ENCODE measurements around the gene ATF7IP2. TPM values are rescaled to one million over a fixed set of nuclear protein-coding genes. Genes with fewer than 3 reads are reported as not detected.
A peak's percentile ranks its signal among the peaks of the same experiment; 100 is the strongest.

ATF7IP2 gene
- total RNA-seq, 5 donors from 2014 or later (not counting 1 experiment from before 2014, with no cell fraction given): 49.1 to 97.1 (median 56.7) TPM

- DNase-seq: no peak
- H3K9me3 Mint-ChIP-seq: peaks cover 5 to 23% (median 18%) of the 10 kb centered on the region in 3 donors
- Histone ChIP-seq H3K27ac (ENCODE audit: low read length) (no peak overlapping the region), H3K9me3 (no peaks in the 10 kb centered on the region), H3K27me3 (replicated peaks in 1 of 2; ENCODE audit: control insufficient read depth in 2 of 2, extremely low read depth in 1 of 2, insufficient read depth in 2 of 2, low read length in 1 of 2) (no peaks in the 10 kb centered on the region), H3K4me3 (ENCODE audit: control insufficient read depth in 1 of 2, extremely low read depth in 1 of 2, low read length in 1 of 2) (no peak overlapping the region), H3K36me3 (ENCODE audit: control insufficient read depth in 2 of 2, extremely low read depth in 1 of 2, insufficient read depth in 1 of 2, low read length in 1 of 2) (no peaks in the 10 kb centered on the region), H3K4me1 (ENCODE audit: control insufficient read depth in 1 of 2, extremely low read depth in 1 of 2, insufficient read depth in 2 of 2, low read length in 2 of 2) (no peaks in the 10 kb centered on the region)
- WGBS (ENCODE audit: insufficient coverage): no CpG with 5 or more reads among the region's 2 CpGs
- CTCF ChIA-PET: no interaction called here
- no peaks in the 10 kb centered on the region for H3K27me3 Mint-ChIP-seq
- ATAC-seq (replicated peaks in 1 of 4): no peak
- H3K4me1 Mint-ChIP-seq: peaks cover 0 to 2% (median 0%) of the 10 kb centered on the region in 3 donors
- POLR2A ChIA-PET: no interaction called here
- no peaks in the 10 kb centered on the region for H3K36me3 Mint-ChIP-seq
- H3K4me3 Mint-ChIP-seq: no peak overlapping the region
- no peak overlapping the region for H3K27ac Mint-ChIP-seq
These were observed 14.3 kb upstream of the ATF7IP2 start for GRCh38 chr16:10371592-10371991.

- CTCF ChIA-PET: no interaction called here
- POLR2A ChIA-PET: no interaction called here
- Mint-ChIP-seq H3K36me3 (no peaks in the 10 kb centered on the region), H3K27me3 (no peaks in the 10 kb centered on the region), H3K4me1 (no peaks in the 10 kb centered on the region), H3K9me3 (peaks cover 5 to 21% (median 17%) of the 10 kb centered on the region in 3 donors), H3K4me3 (no peak overlapping the region), H3K27ac (no peak overlapping the region)
- ATAC-seq (replicated peaks in 1 of 4) (no peak), DNase-seq (no peak)
- WGBS (ENCODE audit: insufficient coverage): no CpG with 5 or more reads among the region's 1 CpG
- H3K4me1 ChIP-seq (ENCODE audit: control insufficient read depth in 1 of 2, extremely low read depth in 1 of 2, insufficient read depth in 2 of 2, low read length in 2 of 2): no peaks in the 10 kb centered on the region
- no peaks in the 10 kb centered on the region for H3K36me3 ChIP-seq (ENCODE audit: control insufficient read depth in 2 of 2, extremely low read depth in 1 of 2, insufficient read depth in 1 of 2, low read length in 1 of 2)
- H3K27ac ChIP-seq (ENCODE audit: low read length): no peak overlapping the region
- H3K9me3 ChIP-seq: no peaks in the 10 kb centered on the region
- H3K4me3 ChIP-seq (ENCODE audit: control insufficient read depth in 1 of 2, extremely low read depth in 1 of 2, low read length in 1 of 2): no peak overlapping the region
- no peaks in the 10 kb centered on the region for H3K27me3 ChIP-seq (replicated peaks in 1 of 2; ENCODE audit: control insufficient read depth in 2 of 2, extremely low read depth in 1 of 2, insufficient read depth in 2 of 2, low read length in 1 of 2)
These were observed 12.3 kb upstream of the ATF7IP2 start for GRCh38 chr16:10373556-10373955.

- Mint-ChIP-seq H3K9me3 (peaks cover 5 to 9% (median 7%) of the 10 kb centered on the region in 3 donors), H3K36me3 (no peaks in the 10 kb centered on the region), H3K27me3 (no peaks in the 10 kb centered on the region), H3K4me3 (no peak overlapping the region), H3K4me1 (peaks cover 0 to 4% (median 2%) of the 10 kb centered on the region in 3 donors), H3K27ac (no peak overlapping the region)
- Histone ChIP-seq H3K4me1 (ENCODE audit: control insufficient read depth in 1 of 2, extremely low read depth in 1 of 2, insufficient read depth in 2 of 2, low read length in 2 of 2) (no peaks in the 10 kb centered on the region), H3K27ac (ENCODE audit: low read length) (no peak overlapping the region), H3K36me3 (ENCODE audit: control insufficient read depth in 2 of 2, extremely low read depth in 1 of 2, insufficient read depth in 1 of 2, low read length in 1 of 2) (no peaks in the 10 kb centered on the region), H3K9me3 (no peaks in the 10 kb centered on the region), H3K4me3 (ENCODE audit: control insufficient read depth in 1 of 2, extremely low read depth in 1 of 2, low read length in 1 of 2) (no peak overlapping the region), H3K27me3 (replicated peaks in 1 of 2; ENCODE audit: control insufficient read depth in 2 of 2, extremely low read depth in 1 of 2, insufficient read depth in 2 of 2, low read length in 1 of 2) (no peaks in the 10 kb centered on the region)
- CTCF ChIA-PET: interaction anchor here (0.6 to 1.1 kb wide), 2 partner anchors 14 to 25 kb away, joined by 4 to 5 read pairs; no protein-coding TSS in a partner anchor
- POLR2A ChIA-PET: no interaction called here
- no peak for ATAC-seq (replicated peaks in 1 of 4)
- no peak for DNase-seq
- WGBS (ENCODE audit: insufficient coverage): no CpG with 5 or more reads among the region's 1 CpG
These were observed 9.6 kb upstream of the ATF7IP2 start for GRCh38 chr16:10376229-10376628.

- ATAC-seq (replicated peaks in 1 of 4) (no peak), DNase-seq (no peak)
- Mint-ChIP-seq H3K27ac (peak overlapping the region in 1 of 2 donors; percentile 15), H3K4me3 (no peak overlapping the region), H3K9me3 (no peaks in the 10 kb centered on the region), H3K27me3 (no peaks in the 10 kb centered on the region), H3K36me3 (peaks cover 7% of the 10 kb centered on the region), H3K4me1 (peaks cover 27 to 39% (median 27%) of the 10 kb centered on the region in 3 donors)
- H3K9me3 ChIP-seq: no peaks in the 10 kb centered on the region
- H3K27ac ChIP-seq (ENCODE audit: low read length): no peak overlapping the region
- ChIA-PET POLR2A (no interaction called here), CTCF (interaction anchor here in 1 of 2 donors (0.6 kb wide), 1 partner anchor 45 kb away, joined by 3 read pairs; no protein-coding TSS in a partner anchor)
- H3K4me1 ChIP-seq (ENCODE audit: control insufficient read depth in 1 of 2, extremely low read depth in 1 of 2, insufficient read depth in 2 of 2, low read length in 2 of 2): peaks cover 8 to 10% of the 10 kb centered on the region in 2 experiments
- WGBS (ENCODE audit: insufficient coverage): no CpG with 5 or more reads among the region's 3 CpGs
- no peak overlapping the region for H3K4me3 ChIP-seq (ENCODE audit: control insufficient read depth in 1 of 2, extremely low read depth in 1 of 2, low read length in 1 of 2)
- H3K27me3 ChIP-seq (replicated peaks in 1 of 2; ENCODE audit: control insufficient read depth in 2 of 2, extremely low read depth in 1 of 2, insufficient read depth in 2 of 2, low read length in 1 of 2): no peaks in the 10 kb centered on the region
- H3K36me3 ChIP-seq (ENCODE audit: control insufficient read depth in 2 of 2, extremely low read depth in 1 of 2, insufficient read depth in 1 of 2, low read length in 1 of 2): peaks cover 0 to 5% of the 10 kb centered on the region in 2 donors
These were observed 2.2 kb upstream of the ATF7IP2 start for GRCh38 chr16:10383626-10384025.

- H3K4me3 Mint-ChIP-seq: peak overlapping the region; percentile 94 to 96 (median 94)
- CTCF ChIA-PET: interaction anchor here in 1 of 2 donors (0.6 to 1.3 kb wide), 3 partner anchors 24 to 1682 kb away, joined by 3 to 5 read pairs (median 3); no protein-coding TSS in a partner anchor
- Histone ChIP-seq H3K4me3 (ENCODE audit: control insufficient read depth in 1 of 2, extremely low read depth in 1 of 2, low read length in 1 of 2) (peak overlapping the region; percentile 76 to 94), H3K36me3 (ENCODE audit: control insufficient read depth in 2 of 2, extremely low read depth in 1 of 2, insufficient read depth in 1 of 2, low read length in 1 of 2) (peaks cover 0 to 5% of the 10 kb centered on the region in 2 donors), H3K4me1 (ENCODE audit: control insufficient read depth in 1 of 2, extremely low read depth in 1 of 2, insufficient read depth in 2 of 2, low read length in 2 of 2) (peaks cover 19 to 27% of the 10 kb centered on the region in 2 experiments), H3K27ac (ENCODE audit: low read length) (peak overlapping the region; percentile 47), H3K27me3 (replicated peaks in 1 of 2; ENCODE audit: control insufficient read depth in 2 of 2, extremely low read depth in 1 of 2, insufficient read depth in 2 of 2, low read length in 1 of 2) (no peaks in the 10 kb centered on the region), H3K9me3 (no peaks in the 10 kb centered on the region)
- no peak for ATAC-seq (replicated peaks in 1 of 4)
- POLR2A ChIA-PET: no interaction called here
- H3K27ac Mint-ChIP-seq: peak overlapping the region; percentile 92 to 96
- peaks cover 49 to 64% (median 51%) of the 10 kb centered on the region in 3 donors for H3K4me1 Mint-ChIP-seq
- peaks cover 18% of the 10 kb centered on the region for H3K36me3 Mint-ChIP-seq
- no peaks in the 10 kb centered on the region for H3K9me3 Mint-ChIP-seq
- no peaks in the 10 kb centered on the region for H3K27me3 Mint-ChIP-seq
- 0% methylated on average over 2 of the region's 14 CpGs for WGBS (ENCODE audit: insufficient coverage)
- DNase-seq: peak in 1 of 35 experiments; percentile 37
These were observed 748 bp downstream of the ATF7IP2 start for GRCh38 chr16:10386517-10387100.

GRCh38 chr16:10387188-10387617, 1.3 kb downstream of the ATF7IP2 start:
- H3K9me3 ChIP-seq: no peaks in the 10 kb centered on the region
- POLR2A ChIA-PET: no interaction called here
- peaks cover 19 to 26% of the 10 kb centered on the region in 2 experiments for H3K4me1 ChIP-seq (ENCODE audit: control insufficient read depth in 1 of 2, extremely low read depth in 1 of 2, insufficient read depth in 2 of 2, low read length in 2 of 2)
- H3K4me1 Mint-ChIP-seq: peaks cover 48 to 61% (median 50%) of the 10 kb centered on the region in 3 donors
- CTCF ChIA-PET: interaction anchor here in 1 of 2 donors (0.6 kb wide), 1 partner anchor 1681 kb away, joined by 3 read pairs; no protein-coding TSS in a partner anchor
- H3K27ac Mint-ChIP-seq: peak overlapping the region; percentile 92 to 96
- H3K4me3 ChIP-seq (ENCODE audit: control insufficient read depth in 1 of 2, extremely low read depth in 1 of 2, low read length in 1 of 2): peak overlapping the region; percentile 76 to 94
- peaks cover 0 to 5% of the 10 kb centered on the region in 2 donors for H3K36me3 ChIP-seq (ENCODE audit: control insufficient read depth in 2 of 2, extremely low read depth in 1 of 2, insufficient read depth in 1 of 2, low read length in 1 of 2)
- no peaks in the 10 kb centered on the region for H3K27me3 Mint-ChIP-seq
- WGBS (ENCODE audit: insufficient coverage): no CpG with 5 or more reads among the region's 5 CpGs
- no peaks in the 10 kb centered on the region for H3K27me3 ChIP-seq (replicated peaks in 1 of 2; ENCODE audit: control insufficient read depth in 2 of 2, extremely low read depth in 1 of 2, insufficient read depth in 2 of 2, low read length in 1 of 2)
- H3K9me3 Mint-ChIP-seq: no peaks in the 10 kb centered on the region
- H3K27ac ChIP-seq (ENCODE audit: low read length): no peak overlapping the region
- peak in 1 of 4 experiments; percentile 13 for ATAC-seq (replicated peaks in 1 of 4)
- peak overlapping the region; percentile 94 to 96 (median 94) for H3K4me3 Mint-ChIP-seq
- peak in 1 of 35 experiments; percentile 16 for DNase-seq
- H3K36me3 Mint-ChIP-seq: peaks cover 18% of the 10 kb centered on the region

Measured in T-cell (primary cell).